SJCRH30 (cell line): ENCODE measurements around the gene RNF217. TPM values are rescaled to one million over a fixed set of nuclear protein-coding genes. Genes with fewer than 3 reads are reported as not detected.
"Not testable (repeated sequence)": the region's sequence is repeated elsewhere in the genome, so short reads cannot be mapped to it uniquely, and the experiment has no call there.

Experiments used
- DNase-seq, 2 experiments: peaks; one replicate each; pipeline ENCODE4 v3.0.0-alpha.2; 2015 to 2020
- H3K27ac ChIP-seq: fragments of 250-450 bp; sonication (Bioruptor Pico); 2 replicates; pipeline ENCODE4 v1.5.1; 2020; ENCODE audit warnings: mild to moderate bottlenecking, moderate library complexity
- H3K27me3 ChIP-seq: fragments of 250-450 bp; sonication (Bioruptor Pico); 2 replicates; pipeline ENCODE4 v1.5.1; 2020; ENCODE audit warnings: mild to moderate bottlenecking, moderate library complexity
- H3K36me3 ChIP-seq: fragments of 250-450 bp; sonication (Bioruptor Pico); 2 replicates; pipeline ENCODE4 v1.5.1; 2020; ENCODE audit warnings: mild to moderate bottlenecking, moderate library complexity
- H3K4me1 ChIP-seq: fragments of 250-450 bp; sonication (Bioruptor Pico); 2 replicates; pipeline ENCODE4 v1.5.1; 2020; ENCODE audit warnings: mild to moderate bottlenecking, moderate library complexity
- H3K4me3 ChIP-seq: fragments of 250-450 bp; sonication (Bioruptor Pico); 2 replicates; pipeline ENCODE4 v1.5.1; 2020; ENCODE audit warnings: mild to moderate bottlenecking, moderate library complexity
- H3K9me3 ChIP-seq: fragments of 250-450 bp; sonication (Bioruptor Pico); replicated peaks from 2 replicates; pipeline ENCODE4 v1.5.1; 2020; ENCODE audit warnings: mild to moderate bottlenecking, moderate library complexity
- total RNA-seq: library from RNA; depleted of rRNA; stranded (reverse); fragments of >200 nt; shearing (Covaris generic); gene quantifications from 2 replicates; pipeline ENCODE4 v1.2.3, GENCODE V29; 2014

Gene RNF217
- total RNA-seq, 1 experiment from 2014 or later: 16.0 TPM

DNA sequence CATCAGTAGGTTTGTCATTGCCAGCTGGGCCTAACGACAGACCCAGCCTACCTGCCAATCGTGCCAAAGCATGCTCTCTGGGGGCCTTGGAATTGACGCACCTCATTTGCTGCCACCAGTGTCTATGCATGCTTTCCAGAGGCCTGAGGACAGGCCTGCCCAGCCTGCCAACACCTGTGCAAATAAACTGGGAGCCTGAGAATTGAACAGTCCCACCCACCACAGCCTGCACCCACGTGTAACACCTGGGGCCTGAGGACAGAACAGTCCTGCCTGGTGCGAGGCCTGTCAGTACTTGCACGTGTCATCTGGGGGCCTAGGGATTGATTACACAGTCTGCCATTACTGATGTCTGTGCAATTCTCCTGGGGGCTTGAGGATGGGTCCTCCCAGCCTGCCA is 6.2 kb upstream of the RNF217 start:
- Histone ChIP-seq H3K27me3 (no peaks in the 10 kb centered on the region), H3K27ac (no peak overlapping the region; the same call in 1 of the 2 replicates), H3K4me3 (no peak overlapping the region), H3K9me3 (no peaks in the 10 kb centered on the region), H3K4me1 (peaks cover 17% of the 10 kb centered on the region; the same call in 1 of the 2 replicates), H3K36me3 (no peaks in the 10 kb centered on the region)
- no peak for DNase-seq

DNA sequence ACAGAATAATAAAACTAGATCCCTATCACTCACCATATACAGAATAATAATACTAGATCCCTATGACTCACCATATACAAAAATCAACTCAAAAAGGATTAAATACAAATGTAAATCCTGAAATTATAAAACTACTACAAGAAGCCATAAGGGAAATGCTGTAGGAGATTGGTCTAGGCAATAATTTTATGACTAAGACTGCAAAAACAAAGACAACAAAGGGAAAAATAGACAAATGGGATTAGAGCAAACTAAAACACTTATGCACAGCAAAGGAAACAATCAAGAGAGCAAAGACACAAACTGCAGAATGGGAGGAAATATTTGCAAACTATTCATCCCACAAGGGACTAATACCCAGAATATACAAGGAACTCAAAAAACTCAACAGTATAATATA is 4.1 kb upstream of the RNF217 start:
- Histone ChIP-seq H3K27ac (no peak overlapping the region), H3K4me1 (peaks cover 17% of the 10 kb centered on the region; the same call in 1 of the 2 replicates)
- DNase-seq: no peak

DNA sequence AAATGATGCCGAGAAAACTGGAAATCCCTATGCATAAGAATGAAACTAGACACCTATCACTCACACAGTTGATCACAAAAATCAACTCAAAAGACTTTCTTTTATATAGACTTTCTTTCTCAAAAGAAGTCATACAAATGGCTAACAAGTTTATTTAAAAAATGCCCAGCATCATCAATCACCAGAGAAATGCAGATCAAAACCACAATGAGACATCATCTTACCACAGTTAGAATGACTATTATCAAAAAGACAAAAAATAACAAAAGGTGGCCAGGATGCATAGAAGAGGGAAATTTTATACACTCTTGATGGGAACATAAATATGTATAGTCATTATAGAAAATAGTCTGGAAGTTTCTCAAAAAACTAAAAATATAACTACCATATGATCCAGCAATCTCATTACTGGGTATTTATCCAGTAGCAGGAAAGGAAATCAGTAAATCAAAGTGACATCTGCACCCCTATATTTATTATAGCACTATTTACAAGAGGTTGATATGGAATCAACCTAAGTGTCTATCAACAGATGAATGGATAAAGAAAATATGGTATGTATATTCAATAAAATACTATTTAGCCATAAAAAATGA is 3.4 kb upstream of the RNF217 start:
- no peak for DNase-seq
- H3K27me3 ChIP-seq: no peaks in the 10 kb centered on the region
- H3K4me3 ChIP-seq: no peak overlapping the region
- peaks cover 17% of the 10 kb centered on the region; the same call in 1 of the 2 replicates for H3K4me1 ChIP-seq
- H3K9me3 ChIP-seq: no peaks in the 10 kb centered on the region
- H3K36me3 ChIP-seq: no peaks in the 10 kb centered on the region
- no peak overlapping the region for H3K27ac ChIP-seq

More for the DNA sequence above, 4.1 kb upstream of the RNF217 start:
- no peaks in the 10 kb centered on the region for H3K9me3 ChIP-seq
- H3K36me3 ChIP-seq: no peaks in the 10 kb centered on the region
- no peaks in the 10 kb centered on the region for H3K27me3 ChIP-seq
- no peak overlapping the region for H3K4me3 ChIP-seq

- no peaks in the 10 kb centered on the region for H3K9me3 ChIP-seq
- H3K27ac ChIP-seq: peak overlapping the region; percentile 73
- peaks cover 13% of the 10 kb centered on the region; the same call in 1 of the 2 replicates for H3K4me1 ChIP-seq
- DNase-seq: no peak
- peak overlapping the region; percentile 93 for H3K4me3 ChIP-seq
- H3K36me3 ChIP-seq: no peaks in the 10 kb centered on the region
- H3K27me3 ChIP-seq: no peaks in the 10 kb centered on the region
These were observed 1.3 kb upstream of the RNF217 start for GRCh38 chr6:124960757-124961463.

GRCh38 chr6:124961464-124961776 is 817 bp upstream of the RNF217 start:
- Histone ChIP-seq H3K36me3 (no peaks in the 10 kb centered on the region), H3K27me3 (no peaks in the 10 kb centered on the region), H3K4me3 (peak overlapping the region; percentile 93), H3K9me3 (no peaks in the 10 kb centered on the region), H3K4me1 (peaks cover 13% of the 10 kb centered on the region), H3K27ac (peak overlapping the region; percentile 73)
- DNase-seq: no peak

GRCh38 chr6:124962639-124963415 is 590 bp downstream of the RNF217 start:
- Histone ChIP-seq H3K27ac (peak overlapping the region; percentile 63), H3K9me3 (no peaks in the 10 kb centered on the region), H3K36me3 (no peaks in the 10 kb centered on the region), H3K27me3 (no peaks in the 10 kb centered on the region), H3K4me3 (peak overlapping the region; percentile 93), H3K4me1 (peaks cover 23% of the 10 kb centered on the region)
- DNase-seq: peak; percentile 46 to 57

DNA sequence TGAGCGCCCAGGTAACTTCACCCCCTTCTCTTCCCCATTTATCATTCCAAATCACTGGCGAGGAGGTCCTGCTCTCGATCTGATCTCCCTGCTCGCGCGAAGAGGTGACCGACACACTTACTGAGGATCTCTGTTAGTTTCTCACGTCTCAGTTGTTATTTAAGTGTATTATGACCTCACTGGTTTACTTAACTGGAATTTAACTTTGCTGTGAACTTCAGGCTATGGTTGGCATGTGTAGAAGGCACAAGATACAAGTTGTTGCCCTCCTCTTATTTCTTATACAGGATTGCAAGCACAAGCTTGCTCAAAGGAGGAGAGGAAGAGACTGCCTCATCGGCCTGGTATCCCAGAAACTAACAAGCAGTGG is 1.2 kb downstream of the RNF217 start:
- H3K36me3 ChIP-seq: no peaks in the 10 kb centered on the region
- peak in 1 of 2 experiments; percentile 44 for DNase-seq
- H3K4me1 ChIP-seq: peaks cover 25% of the 10 kb centered on the region
- H3K27me3 ChIP-seq: no peaks in the 10 kb centered on the region
- H3K27ac ChIP-seq: peak overlapping the region; percentile 63
- H3K4me3 ChIP-seq: peak overlapping the region; percentile 93
- H3K9me3 ChIP-seq: no peaks in the 10 kb centered on the region

GRCh38 chr6:124963831-124964763 is 1.9 kb downstream of the RNF217 start:
- Histone ChIP-seq H3K4me1 (peaks cover 29% of the 10 kb centered on the region), H3K4me3 (peak overlapping the region; percentile 93), H3K36me3 (no peaks in the 10 kb centered on the region; the same call in 1 of the 2 replicates), H3K27me3 (no peaks in the 10 kb centered on the region), H3K9me3 (no peaks in the 10 kb centered on the region), H3K27ac (peak overlapping the region; percentile 63)
- peak in 1 of 2 experiments; percentile 13 for DNase-seq

DNA sequence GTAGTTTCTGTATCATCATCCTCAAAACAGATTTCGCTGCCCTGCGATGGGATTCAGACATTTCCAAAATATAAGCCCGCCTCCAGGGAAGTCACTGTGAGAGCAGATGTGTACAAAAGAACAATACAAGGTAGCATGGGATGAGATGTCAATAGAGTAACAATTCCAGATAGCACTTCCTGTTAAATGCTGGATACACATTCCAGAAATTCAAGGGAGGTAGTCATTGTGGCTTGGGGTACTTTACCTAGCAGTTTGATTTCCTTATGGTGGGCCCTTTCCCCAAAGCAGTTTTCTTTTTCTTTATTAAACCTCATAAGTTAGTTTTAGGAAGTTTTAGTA is 2.5 kb downstream of the RNF217 start:
- Histone ChIP-seq H3K9me3 (no peaks in the 10 kb centered on the region), H3K27ac (peak overlapping the region; percentile 63; the same call in 1 of the 2 replicates), H3K36me3 (no peaks in the 10 kb centered on the region; the same call in 1 of the 2 replicates), H3K27me3 (no peaks in the 10 kb centered on the region), H3K4me3 (peak overlapping the region; percentile 93), H3K4me1 (peaks cover 30% of the 10 kb centered on the region)
- DNase-seq: no peak

DNA sequence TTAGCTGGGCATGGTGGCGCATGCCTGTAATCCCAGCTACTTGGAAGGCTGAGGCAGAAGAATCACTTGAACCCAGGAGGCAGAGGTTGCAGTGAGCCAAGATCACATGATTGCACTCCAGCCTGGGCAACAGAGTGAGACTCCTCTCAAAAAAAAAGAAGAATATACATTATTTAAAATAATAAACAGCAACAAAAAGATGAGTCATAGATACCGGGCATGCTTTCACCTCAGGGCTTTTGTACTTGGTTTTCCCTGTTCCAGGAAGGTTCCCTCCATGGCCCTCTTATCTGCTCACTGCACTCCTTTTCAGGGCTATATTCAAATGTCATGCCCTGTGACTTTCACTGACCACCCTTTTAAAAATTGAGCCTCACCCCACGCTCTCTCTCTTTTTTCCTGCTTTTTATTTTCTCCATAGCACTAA is 3.2 kb downstream of the RNF217 start:
- H3K36me3 ChIP-seq, H3K27ac ChIP-seq, H3K4me3 ChIP-seq, H3K9me3 ChIP-seq, DNase-seq, H3K27me3 ChIP-seq: not testable (repeated sequence)
- H3K4me1 ChIP-seq: peaks cover 30% of the 10 kb centered on the region

DNA sequence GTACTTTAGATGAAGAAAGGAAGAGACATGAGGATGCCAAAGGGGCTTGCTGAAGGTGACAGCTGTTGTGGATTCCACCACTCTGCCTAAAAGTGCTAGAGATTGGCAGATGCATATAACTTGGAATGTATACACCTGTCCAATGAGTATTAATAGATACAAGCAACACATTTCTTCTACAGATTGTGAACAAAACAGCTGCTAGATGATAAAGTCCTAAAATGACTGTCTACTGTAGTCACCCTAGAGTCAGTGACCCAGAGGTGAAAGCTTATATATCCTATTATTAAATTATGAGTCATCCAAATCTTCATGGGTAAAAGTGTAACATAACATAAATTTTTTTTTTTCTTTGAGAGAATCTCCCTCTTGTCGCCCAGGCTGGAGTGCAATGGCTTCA is 5.2 kb downstream of the RNF217 start:
- Histone ChIP-seq H3K9me3 (no peaks in the 10 kb centered on the region), H3K27ac (peak overlapping the region; percentile 47), H3K27me3 (no peaks in the 10 kb centered on the region), H3K36me3 (peaks cover 3% of the 10 kb centered on the region; the same call in 1 of the 2 replicates), H3K4me1 (peaks cover 30% of the 10 kb centered on the region), H3K4me3 (no peak overlapping the region)
- DNase-seq: peak; percentile 27 to 57

GRCh38 chr6:124968401-124968800 is 6.2 kb downstream of the RNF217 start:
- Histone ChIP-seq H3K27me3 (no peaks in the 10 kb centered on the region), H3K36me3 (peaks cover 12% of the 10 kb centered on the region), H3K4me3 (no peak overlapping the region), H3K4me1 (peaks cover 30% of the 10 kb centered on the region), H3K9me3 (no peaks in the 10 kb centered on the region), H3K27ac (peak overlapping the region; percentile 47; the same call in 1 of the 2 replicates)
- DNase-seq: peak; percentile 42 to 64

GRCh38 chr6:124970243-124970642 is 8.0 kb downstream of the RNF217 start:
- Histone ChIP-seq H3K4me3 (no peak overlapping the region), H3K27me3 (no peaks in the 10 kb centered on the region), H3K9me3 (no peaks in the 10 kb centered on the region), H3K4me1 (peaks cover 24% of the 10 kb centered on the region), H3K36me3 (peaks cover 23% of the 10 kb centered on the region), H3K27ac (no peak overlapping the region)
- no peak for DNase-seq

DNA sequence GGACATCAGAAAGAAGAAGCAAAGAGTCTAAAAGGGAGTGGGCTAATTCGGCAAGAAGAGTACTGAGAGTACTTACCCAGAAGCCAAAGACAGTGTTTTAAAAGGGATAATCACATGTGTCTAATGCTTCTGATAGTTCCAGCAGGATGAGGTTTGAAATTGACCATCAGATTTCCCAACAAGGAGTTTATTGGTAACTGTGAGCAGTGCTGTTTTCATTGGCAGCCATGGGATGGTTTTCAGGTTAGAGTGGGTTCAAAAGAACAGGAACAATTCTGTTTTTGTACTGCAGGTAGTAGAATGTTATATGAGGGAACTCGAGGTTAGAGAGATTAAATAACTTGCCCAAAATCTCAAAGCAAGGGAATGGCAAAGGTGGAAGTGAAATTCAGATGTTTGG is 8.5 kb downstream of the RNF217 start:
- Histone ChIP-seq H3K36me3 (peaks cover 24% of the 10 kb centered on the region), H3K9me3 (no peaks in the 10 kb centered on the region), H3K4me1 (peaks cover 24% of the 10 kb centered on the region), H3K27me3 (no peaks in the 10 kb centered on the region), H3K27ac (no peak overlapping the region), H3K4me3 (no peak overlapping the region)
- no peak for DNase-seq
